Fibroblast of upper back skin (primary cell): ENCODE results near the gene ERN1.

ENCODE experiments used
- DNase-seq: peaks from one replicate; pipeline ENCODE4 v3.0.0-alpha.2; 2013

Gene ERN1

GRCh38 chr17:64083093-64083492, 46.9 kb downstream of the ERN1 start:
- no peak for DNase-seq

DNA sequence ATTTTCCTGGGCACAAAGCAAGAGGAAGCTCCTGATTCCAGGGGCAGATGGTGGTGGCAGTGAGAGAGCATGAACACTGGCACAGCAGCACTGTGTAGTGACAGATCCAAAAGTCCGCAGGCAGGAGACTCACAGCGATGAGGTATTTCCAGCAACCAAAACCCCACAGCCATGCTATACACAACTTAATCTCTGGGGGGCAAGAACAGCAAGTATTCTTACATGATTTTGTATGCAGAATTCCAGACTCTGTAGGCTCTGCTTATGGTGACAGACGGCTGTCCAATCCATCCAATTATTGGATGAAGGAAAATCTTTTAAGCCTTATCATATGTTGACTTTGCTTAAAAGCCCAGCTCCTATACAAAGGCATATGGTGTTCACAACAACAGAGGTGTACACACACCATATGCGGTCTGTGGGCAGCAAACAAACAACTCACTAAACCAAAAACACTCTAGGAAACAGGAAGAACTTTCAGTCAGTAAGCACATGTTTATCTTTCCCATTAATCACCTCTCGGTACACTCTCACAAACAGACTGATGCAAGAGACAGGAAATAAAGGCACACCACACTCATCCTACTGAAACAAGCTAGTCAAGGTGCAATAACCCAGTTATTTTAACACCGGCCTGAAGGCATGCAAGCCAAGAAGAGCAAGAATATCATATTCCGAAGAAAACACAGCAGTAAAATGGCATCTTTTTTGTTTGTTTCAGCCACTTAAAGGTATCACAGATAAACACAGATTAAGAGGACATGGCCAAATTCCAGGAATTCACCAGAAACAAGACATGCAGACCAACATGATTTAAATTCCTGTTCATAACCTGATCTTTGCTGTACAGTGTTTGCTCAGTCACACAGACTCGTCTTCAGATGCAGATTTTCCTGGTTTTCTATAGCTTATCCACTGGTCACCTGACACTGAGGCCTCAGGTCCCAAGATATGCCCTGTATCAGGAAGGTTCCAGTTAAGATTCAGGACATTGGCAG, 47.8 kb downstream of the ERN1 start:
- peak; percentile 82 for DNase-seq

- DNase-seq = no peak
These were observed 49.7 kb downstream of the ERN1 start for GRCh38 chr17:64080174-64080618.

DNA sequence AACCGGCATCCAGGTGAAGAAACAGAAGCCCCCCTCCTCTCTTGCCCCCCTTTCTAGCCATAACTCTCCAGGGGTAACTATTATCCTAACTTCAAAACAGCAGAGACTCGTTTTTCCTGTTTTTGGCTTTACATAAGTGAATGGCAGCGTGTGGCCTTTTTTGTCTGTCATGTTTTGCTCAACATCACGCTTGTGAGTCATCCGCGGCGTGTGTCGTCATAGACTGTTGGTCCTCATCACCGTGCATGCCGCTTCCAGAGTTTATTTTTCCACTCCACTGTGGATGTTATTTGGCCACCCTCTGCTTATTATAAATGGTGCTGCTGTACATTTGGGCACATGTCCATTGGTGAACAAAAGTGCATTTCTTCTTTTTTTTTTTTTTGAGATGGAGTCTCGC, 52.6 kb downstream of the ERN1 start:
- DNase-seq = no peak

- peak; percentile 64 for DNase-seq
These were observed 54.0 kb downstream of the ERN1 start for GRCh38 chr17:64075913-64076312.

DNA sequence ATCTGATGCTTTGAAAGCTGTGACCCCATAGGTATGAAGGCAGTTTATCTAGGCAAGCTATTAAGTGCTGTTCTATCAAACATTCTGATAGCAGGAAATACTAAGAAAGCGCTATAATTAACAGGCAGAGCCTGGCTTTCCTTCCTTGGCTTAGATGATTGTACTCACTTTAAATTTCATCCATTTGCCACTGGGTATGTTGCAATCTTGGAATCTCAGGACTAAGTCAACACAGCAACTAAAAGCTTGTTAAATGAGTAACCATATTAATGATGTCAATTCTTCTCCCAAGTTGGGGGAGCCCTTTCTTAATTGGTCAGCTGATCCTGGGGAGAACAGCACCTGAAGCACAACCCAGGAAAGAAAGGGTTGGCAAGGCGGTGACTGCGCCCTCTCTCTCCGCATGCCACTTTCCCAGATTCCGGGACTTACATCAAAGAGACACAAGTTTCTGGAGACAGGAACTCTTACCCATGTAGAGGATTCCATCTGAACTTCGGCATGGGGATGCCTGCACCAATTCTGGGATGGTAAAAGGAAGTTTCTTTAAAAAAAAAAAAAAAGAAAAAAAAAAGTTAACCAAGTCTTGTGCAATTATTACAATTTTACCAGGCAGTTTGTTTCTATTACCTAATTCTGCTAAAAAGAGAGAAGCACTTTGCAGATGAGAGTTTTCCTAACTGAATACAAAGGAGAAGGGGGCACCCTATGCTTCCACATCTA, 55.1 kb downstream of the ERN1 start:
- peak; percentile 53 for DNase-seq

DNA sequence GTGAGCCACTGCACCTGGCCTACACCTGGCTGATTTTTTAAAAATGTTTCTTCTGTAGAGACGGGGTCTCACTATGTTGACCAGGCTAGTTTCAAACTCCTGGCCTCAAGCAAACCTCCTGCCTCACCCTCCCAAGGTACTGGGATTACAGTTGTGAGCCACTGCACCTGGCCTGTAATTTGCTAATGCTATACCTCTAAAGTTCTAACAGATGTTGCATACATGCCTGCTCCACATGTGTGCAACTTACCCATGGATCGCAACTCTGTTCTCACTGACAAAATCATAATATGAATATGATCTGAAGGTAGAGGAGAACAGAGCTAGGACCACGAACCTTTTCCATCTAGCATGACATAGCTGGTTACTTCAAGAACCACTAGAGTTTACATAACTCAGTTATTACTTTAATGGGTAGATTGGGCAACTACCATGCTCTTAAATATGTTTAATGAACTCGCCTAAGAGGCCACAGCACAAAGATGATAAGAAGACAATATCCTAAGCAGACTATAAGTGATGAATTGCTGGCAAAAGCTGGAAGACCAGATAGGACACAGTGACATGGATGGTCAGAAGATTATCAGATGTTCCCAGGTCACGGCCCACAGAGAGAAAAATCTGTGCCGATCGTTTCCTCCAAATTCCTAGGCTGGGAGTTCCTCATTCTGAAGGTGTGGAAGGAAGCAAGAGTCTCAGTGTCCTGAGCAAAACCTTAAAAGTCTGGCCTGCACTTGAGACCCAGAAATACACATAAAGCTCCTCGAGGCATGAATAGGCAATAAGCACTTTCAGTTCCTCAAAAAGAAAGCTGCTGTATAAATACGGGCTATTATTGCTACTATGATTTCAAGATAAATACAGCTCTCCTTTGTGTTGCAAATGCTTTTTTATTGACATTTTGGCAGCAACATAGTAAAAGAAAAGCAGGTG, 55.9 kb downstream of the ERN1 start:
- no peak for DNase-seq

DNA sequence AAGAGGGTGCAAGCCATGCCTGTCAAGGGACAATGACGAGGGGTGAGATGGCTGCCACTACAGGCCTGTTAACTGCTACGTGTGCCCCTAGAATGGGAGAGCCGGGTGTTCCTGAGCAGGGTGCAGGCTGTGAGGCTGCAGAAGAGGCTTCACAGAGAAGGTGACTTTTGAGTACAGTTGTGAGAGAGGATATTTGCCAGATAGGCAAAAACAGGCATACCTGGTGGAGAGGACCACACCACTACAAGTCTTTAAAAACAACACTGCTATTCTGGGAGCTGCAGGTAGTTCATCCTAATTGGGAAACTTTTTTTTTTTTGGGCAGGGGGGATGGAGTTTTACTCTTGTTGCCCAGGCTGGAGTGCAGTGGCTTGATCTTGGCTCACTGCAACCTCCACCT, 58.8 kb downstream of the ERN1 start:
- no peak for DNase-seq

GRCh38 chr17:64070213-64070612, 59.7 kb downstream of the ERN1 start:
- no peak for DNase-seq

GRCh38 chr17:64069143-64069542, 60.8 kb downstream of the ERN1 start:
- DNase-seq = no peak

GRCh38 chr17:64067657-64068056, 62.3 kb downstream of the ERN1 start:
- DNase-seq = no peak

DNA sequence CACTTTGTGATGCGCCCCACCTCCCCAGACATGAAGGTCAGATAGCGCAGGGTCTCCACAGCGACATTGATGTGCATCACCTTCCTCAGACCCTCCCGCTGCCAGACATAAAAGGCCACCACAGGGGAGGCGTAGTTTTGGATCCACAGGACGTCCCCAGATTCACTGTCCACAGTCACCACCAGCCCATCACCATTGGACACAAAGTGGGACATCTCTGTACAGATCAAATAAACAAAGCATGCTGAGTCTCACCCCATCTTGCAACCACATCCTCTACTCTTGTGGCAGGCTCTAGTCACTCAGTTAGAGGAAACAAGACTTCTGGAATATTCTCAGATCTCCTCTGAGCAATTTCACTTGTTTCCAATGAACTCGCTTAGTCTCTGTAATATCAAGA, 63.2 kb downstream of the ERN1 start:
- DNase-seq = no peak

DNA sequence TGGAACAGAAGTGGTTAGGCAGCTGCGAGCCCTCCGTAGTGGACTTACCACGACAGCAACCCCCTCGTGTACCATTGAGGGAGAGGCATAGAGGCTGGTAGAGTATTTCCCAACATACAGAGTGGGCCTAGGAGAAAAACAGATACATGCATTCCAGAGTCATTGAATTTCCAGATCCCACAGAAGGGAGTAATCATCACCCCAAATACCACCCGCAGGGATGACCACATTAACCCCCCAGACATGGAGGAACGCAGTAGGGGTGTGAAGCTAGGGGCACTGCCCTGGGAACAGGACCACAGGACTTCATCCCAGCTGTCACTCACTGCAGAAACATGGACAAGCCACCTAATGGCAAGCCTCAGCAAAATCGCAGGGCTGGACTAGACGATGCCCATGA, 64.8 kb downstream of the ERN1 start:
- DNase-seq = no peak

- no peak for DNase-seq
These were observed 65.6 kb downstream of the ERN1 start for GRCh38 chr17:64064331-64064730.

- peak; percentile 27 for DNase-seq
These were observed 66.1 kb downstream of the ERN1 start for GRCh38 chr17:64063766-64064224.

DNA sequence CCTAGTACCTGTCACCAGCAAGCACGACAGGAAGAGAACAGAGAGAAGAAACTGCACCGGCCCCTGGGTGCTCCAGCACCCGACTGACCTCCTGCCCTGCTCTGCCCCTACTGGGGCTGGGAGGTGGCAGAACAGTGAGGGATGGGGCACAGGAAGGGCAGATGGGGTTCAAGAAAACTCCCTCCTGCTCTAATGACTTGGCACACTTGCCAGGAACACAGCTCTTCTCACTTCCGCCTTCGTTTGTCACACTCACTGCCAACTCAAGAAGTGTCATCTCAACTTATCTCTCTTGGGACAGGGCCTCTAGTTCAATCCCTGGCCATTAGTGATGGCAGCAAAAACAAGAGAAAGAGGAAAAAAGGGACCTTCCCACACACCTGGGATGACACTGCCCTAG, 66.9 kb downstream of the ERN1 start:
- DNase-seq = no peak

GRCh38 chr17:64061178-64061898, 68.6 kb downstream of the ERN1 start:
- DNase-seq = no peak

DNA sequence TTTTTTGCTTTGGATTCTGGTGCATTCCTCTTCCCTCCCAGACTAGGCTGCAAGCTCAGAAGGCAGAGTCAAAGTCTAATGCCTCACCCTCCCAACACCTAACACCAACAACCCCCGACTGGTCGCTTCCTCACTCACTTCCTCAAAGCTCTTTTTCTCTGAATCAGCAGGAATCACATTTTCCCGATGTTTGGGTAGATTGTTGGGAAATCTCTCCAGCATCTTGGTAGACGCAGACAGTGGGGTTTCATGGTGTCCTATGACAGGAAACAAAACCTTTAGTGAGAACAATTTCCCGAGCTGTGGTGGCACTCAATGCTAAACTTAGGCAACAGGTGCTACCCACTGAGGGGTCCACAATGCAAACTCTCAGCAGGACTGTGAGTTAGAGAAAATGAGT, 69.6 kb downstream of the ERN1 start:
- DNase-seq = no peak

DNA sequence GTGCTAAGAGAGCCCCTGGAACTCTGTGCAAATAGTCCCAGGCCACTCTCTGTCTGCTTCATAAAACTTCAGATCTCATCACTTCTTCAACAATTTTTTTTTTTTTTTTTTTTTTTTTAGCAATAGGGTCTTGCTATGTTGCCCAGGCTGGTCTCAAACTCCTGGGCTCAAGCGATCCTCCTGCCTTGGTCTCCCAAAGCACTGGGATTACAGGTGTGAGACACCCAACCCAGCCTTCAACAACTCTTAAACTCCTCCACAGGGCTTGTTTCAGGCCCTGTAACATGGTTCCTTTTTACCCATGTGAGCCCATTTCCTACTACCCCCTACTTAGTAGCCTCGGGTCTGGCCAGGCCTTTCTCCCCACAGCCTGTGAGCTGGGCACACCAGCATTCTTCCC, 70.2 kb downstream of the ERN1 start:
- DNase-seq = no peak

DNA sequence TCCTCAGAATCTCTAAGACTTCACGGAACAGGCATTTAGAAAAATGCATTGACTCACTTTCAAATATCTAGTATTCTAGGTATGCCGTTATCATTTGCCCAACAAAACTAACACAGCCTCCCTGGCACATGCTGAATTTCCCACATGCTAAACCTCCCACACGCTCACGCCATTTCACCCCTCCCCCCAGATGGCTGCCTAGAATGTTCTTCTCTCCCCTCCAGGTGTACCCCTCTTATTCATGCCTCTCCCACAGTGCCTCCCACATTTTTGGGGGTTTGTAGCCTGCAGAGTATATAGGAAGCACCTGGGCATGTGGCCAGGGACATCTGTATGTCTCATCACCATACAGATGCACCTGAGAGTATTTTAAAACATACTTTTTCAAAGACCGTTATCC, 71.3 kb downstream of the ERN1 start:
- peak; percentile 10 for DNase-seq

GRCh38 chr17:64057701-64058263, 72.2 kb downstream of the ERN1 start:
- no peak for DNase-seq
